ENCODE results near the gene MYO5B.

DNA sequence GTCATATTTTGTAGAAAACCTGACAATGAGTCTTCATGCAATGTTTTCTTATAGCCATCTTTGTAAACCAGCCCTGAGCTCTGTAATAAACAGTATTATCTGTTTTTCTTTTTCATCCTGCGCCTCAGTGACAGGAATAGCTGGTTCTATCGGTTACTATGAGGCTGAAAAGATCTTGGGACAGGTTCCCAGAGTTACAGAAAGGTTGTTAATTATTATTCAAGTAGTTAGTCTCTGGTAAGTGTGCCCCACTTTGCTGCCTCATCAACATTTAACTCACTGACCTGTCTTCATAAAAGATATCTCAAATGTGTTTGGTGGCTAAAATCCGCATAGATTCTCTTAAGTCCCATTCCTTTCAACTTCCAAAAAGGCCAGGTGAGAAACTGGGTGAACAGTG is 400.2 kb downstream of the MYO5B start:
- TF ChIP-seq EP300 (IDR thresholded peaks at IDR 0.05) (no peak), POLR2A (IDR thresholded peaks at IDR 0.05; ENCODE audit: low read depth) (no peak)

Data from esophagus muscularis mucosa (tissue), 2 donors.